GM12891 (cell line): ENCODE data around the gene IGFBPL1.

Experiments used
- POLR2A ChIP-seq: IDR thresholded peaks from 2 replicates; pipeline ENCODE4 v1.6.1; 2011; ENCODE audit warnings: low read depth, low read length, control low read depth
- POLR2AphosphoS5 ChIP-seq: IDR thresholded peaks from 2 replicates; pipeline ENCODE4 v1.6.1; 2011; ENCODE audit warnings: low read depth, low read length, control low read depth

DNA sequence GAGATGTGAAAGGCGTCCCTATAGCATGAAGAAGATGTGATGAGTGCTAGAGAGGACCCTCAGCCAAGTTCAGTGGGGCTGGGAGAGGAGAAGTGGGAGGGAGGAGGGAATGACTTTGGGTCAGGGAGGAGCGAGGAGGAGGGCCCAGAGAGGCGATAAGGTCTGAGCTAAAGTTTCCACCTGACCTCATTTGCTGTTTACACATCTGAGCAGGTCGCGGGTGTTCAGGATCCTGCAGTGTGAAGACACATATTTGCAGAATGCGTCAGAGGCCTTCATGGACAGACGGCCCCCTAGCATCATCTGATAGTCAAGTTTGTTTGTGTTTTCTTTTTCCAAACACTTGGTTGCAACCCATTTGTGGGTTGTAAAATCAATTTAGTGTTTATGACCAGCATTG is 18.9 kb upstream of the IGFBPL1 start:
- TF ChIP-seq POLR2AphosphoS5 (no peak), POLR2A (no peak)
